ENCODE results near the gene GTF2F1. TPM values are rescaled to one million over a fixed set of nuclear protein-coding genes. Genes with fewer than 3 reads are reported as not detected.

GTF2F1 gene
- total and polyA plus RNA-seq, 2 donors (not counting 1 experiment from before 2014, with no cell fraction given), result 41.0 to 56.5 TPM

- intact Hi-C loops (cut with micrococcal nuclease), result no loop called here
- TF ChIP-seq, protein P1, sequence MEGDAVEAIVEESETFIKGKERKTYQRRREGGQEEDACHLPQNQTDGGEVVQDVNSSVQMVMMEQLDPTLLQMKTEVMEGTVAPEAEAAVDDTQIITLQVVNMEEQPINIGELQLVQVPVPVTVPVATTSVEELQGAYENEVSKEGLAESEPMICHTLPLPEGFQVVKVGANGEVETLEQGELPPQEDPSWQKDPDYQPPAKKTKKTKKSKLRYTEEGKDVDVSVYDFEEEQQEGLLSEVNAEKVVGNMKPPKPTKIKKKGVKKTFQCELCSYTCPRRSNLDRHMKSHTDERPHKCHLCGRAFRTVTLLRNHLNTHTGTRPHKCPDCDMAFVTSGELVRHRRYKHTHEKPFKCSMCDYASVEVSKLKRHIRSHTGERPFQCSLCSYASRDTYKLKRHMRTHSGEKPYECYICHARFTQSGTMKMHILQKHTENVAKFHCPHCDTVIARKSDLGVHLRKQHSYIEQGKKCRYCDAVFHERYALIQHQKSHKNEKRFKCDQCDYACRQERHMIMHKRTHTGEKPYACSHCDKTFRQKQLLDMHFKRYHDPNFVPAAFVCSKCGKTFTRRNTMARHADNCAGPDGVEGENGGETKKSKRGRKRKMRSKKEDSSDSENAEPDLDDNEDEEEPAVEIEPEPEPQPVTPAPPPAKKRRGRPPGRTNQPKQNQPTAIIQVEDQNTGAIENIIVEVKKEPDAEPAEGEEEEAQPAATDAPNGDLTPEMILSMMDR (IDR thresholded peaks at IDR 0.05), result no peak
- TF ChIP-seq EZH2 (IDR thresholded peaks at IDR 0.05; ENCODE audit: borderline replicate concordance, insufficient read depth, low read depth, low read length, poor library complexity, severe bottlenecking), result no peak
- no peaks in the 10 kb centered on the region for H3K27me3 Mint-ChIP-seq
These were observed 14.5 kb downstream of the GTF2F1 start for GRCh38 chr19:6378486-6378885.

DNA sequence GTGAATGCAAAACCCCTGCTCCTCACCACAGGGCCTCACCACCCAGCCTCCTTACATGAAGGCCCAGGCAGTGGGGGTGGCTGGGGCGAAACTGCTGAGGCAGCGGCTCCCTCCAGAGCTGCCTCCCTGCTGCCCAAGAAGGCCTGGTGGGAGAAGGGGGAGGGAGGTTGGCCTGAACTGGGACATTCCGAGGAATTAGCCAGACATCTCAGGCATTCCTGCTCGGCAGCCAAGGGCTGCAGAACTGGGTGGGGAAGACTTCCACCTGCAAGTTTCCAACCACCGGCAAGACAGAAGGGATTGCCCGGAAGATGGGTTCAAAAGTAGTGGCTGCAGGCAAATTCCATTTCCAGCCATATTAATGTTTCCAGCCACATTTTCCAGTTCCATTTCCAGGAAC is 14.9 kb downstream of the GTF2F1 start:
- no peak overlapping the region for H3K4me2 ChIP-seq (replicated peaks; ENCODE audit: low read depth, low read length, poor library complexity, severe bottlenecking)
- POLR2A ChIA-PET, result no interaction called here
- TF ChIP-seq EZH2 (IDR thresholded peaks at IDR 0.05; ENCODE audit: borderline replicate concordance, insufficient read depth, low read depth, low read length, poor library complexity, severe bottlenecking), result no peak
- TF ChIP-seq, protein P1 (IDR thresholded peaks at IDR 0.05), result no peak
- H3K27me3 ChIP-seq (replicated peaks in 1 of 4; ENCODE audit: control extremely low read depth in 1 of 4, control insufficient read depth in 3 of 4, insufficient read depth in 4 of 4, low read length in 3 of 4), result no peaks in the 10 kb centered on the region
- intact Hi-C loops (cut with micrococcal nuclease), result no loop called here
- H3K79me2 ChIP-seq (ENCODE audit: control insufficient read depth, insufficient read depth, low read length), result no peaks in the 10 kb centered on the region
- H4K20me1 ChIP-seq (ENCODE audit: control insufficient read depth, insufficient read depth, low read length, poor library complexity, severe bottlenecking), result no peaks in the 10 kb centered on the region
- no peak overlapping the region for H3K9ac ChIP-seq (ENCODE audit: low read length)
- peaks cover 0 to 38% of the 10 kb centered on the region in 2 experiments for H3K36me3 ChIP-seq (replicated peaks in 1 of 2; ENCODE audit: control extremely low read depth in 1 of 2, control insufficient read depth in 1 of 2, extremely low read depth in 1 of 2, insufficient read depth in 2 of 2, low read length in 1 of 2)
- H3K9me3 ChIP-seq (ENCODE audit: control extremely low read depth in 1 of 3, control insufficient read depth in 2 of 3, insufficient read depth in 1 of 3, low read length in 2 of 3), result peaks cover 0 to 18% (median 0%) of the 10 kb centered on the region in 3 donors
- no peak overlapping the region for H3K4me3 ChIP-seq (ENCODE audit: control extremely low read depth in 1 of 5, extremely low read depth in 1 of 5, insufficient read depth in 1 of 5, low read depth in 2 of 5, low read length in 4 of 5)
- Mint-ChIP-seq H3K9me3 (ENCODE audit: insufficient read depth) (peaks cover 3% of the 10 kb centered on the region), H3K27ac (no peak overlapping the region), H3K27me3 (no peaks in the 10 kb centered on the region), H3K4me3 (no peak overlapping the region), H3K4me1 (peaks cover 5% of the 10 kb centered on the region)
- DNase-seq, result no peak
- H3K27ac ChIP-seq (ENCODE audit: low read length in 2 of 2), result no peak overlapping the region
- H3K4me1 ChIP-seq (ENCODE audit: control insufficient read depth in 2 of 2, insufficient read depth in 2 of 2, low read length in 2 of 2), result peaks cover 5 to 6% of the 10 kb centered on the region in 2 donors
- 94% methylated on average over 2 of the region's 6 CpGs for WGBS (ENCODE audit: insufficient coverage)
- ATAC-seq (ENCODE audit: low read depth), result no peak
- no peak overlapping the region for H2AFZ ChIP-seq (ENCODE audit: insufficient read depth, low read depth, low read length, poor library complexity, severe bottlenecking)
- CTCF ChIA-PET, result interaction anchor here (1.2 kb wide), 1 partner anchor 138 kb away, joined by 3 read pairs; no protein-coding TSS in a partner anchor

More at GRCh38 chr19:6378486-6378885, 14.5 kb downstream of the GTF2F1 start:
- H3K36me3 ChIP-seq (replicated peaks in 1 of 2; ENCODE audit: control extremely low read depth in 1 of 2, control insufficient read depth in 1 of 2, extremely low read depth in 1 of 2, insufficient read depth in 2 of 2, low read length in 1 of 2), result peaks cover 0 to 41% of the 10 kb centered on the region in 2 experiments
- H3K4me1 Mint-ChIP-seq, result peaks cover 3% of the 10 kb centered on the region
- no peak overlapping the region for H2AFZ ChIP-seq (ENCODE audit: insufficient read depth, low read depth, low read length, poor library complexity, severe bottlenecking)
- no peak overlapping the region for H3K9ac ChIP-seq (ENCODE audit: low read length)
- no peak overlapping the region for H3K4me3 ChIP-seq (ENCODE audit: control extremely low read depth in 1 of 5, extremely low read depth in 1 of 5, insufficient read depth in 1 of 5, low read depth in 2 of 5, low read length in 4 of 5)
- H3K4me1 ChIP-seq (ENCODE audit: control insufficient read depth in 2 of 2, insufficient read depth in 2 of 2, low read length in 2 of 2), result peaks cover 4 to 6% of the 10 kb centered on the region in 2 donors
- no peak overlapping the region for H3K4me3 Mint-ChIP-seq
- POLR2A ChIA-PET, result interaction anchor here (0.6 kb wide), 1 partner anchor 17 kb away, joined by 3 read pairs; the partner anchor contains the start of gene CLPP
- no peak overlapping the region for H3K4me2 ChIP-seq (replicated peaks; ENCODE audit: low read depth, low read length, poor library complexity, severe bottlenecking)
- no peaks in the 10 kb centered on the region for H3K79me2 ChIP-seq (ENCODE audit: control insufficient read depth, insufficient read depth, low read length)
- no peak for ATAC-seq (ENCODE audit: low read depth)
- CTCF ChIA-PET, result interaction anchor here (0.6 to 1.2 kb wide), 2 partner anchors 138 to 235 kb away, joined by 3 read pairs; no protein-coding TSS in a partner anchor
- no peaks in the 10 kb centered on the region for H3K27me3 ChIP-seq (replicated peaks in 1 of 4; ENCODE audit: control extremely low read depth in 1 of 4, control insufficient read depth in 3 of 4, insufficient read depth in 4 of 4, low read length in 3 of 4)
- DNase-seq, result no peak
- WGBS (ENCODE audit: insufficient coverage), result 95% methylated on average over 9 of the region's 9 CpGs
- H4K20me1 ChIP-seq (ENCODE audit: control insufficient read depth, insufficient read depth, low read length, poor library complexity, severe bottlenecking), result no peaks in the 10 kb centered on the region
- peaks cover 0 to 18% (median 0%) of the 10 kb centered on the region in 3 donors for H3K9me3 ChIP-seq (ENCODE audit: control extremely low read depth in 1 of 3, control insufficient read depth in 2 of 3, insufficient read depth in 1 of 3, low read length in 2 of 3)
- H3K27ac Mint-ChIP-seq, result no peak overlapping the region
- peaks cover 3% of the 10 kb centered on the region for H3K9me3 Mint-ChIP-seq (ENCODE audit: insufficient read depth)
- no peak overlapping the region for H3K27ac ChIP-seq (ENCODE audit: low read length in 2 of 2)
